GM12878 (cell line): ENCODE measurements around the gene NFAT5. TPM values are rescaled to one million over a fixed set of nuclear protein-coding genes. Genes with fewer than 3 reads are reported as not detected.

Experiments
- ATAC-seq: fragments of 200-7000 bp; cut with Tn5 transposase; 3 replicates; pipeline ENCODE4 v1.9.1; 2020; ENCODE audit warnings: mild to moderate bottlenecking, moderate library complexity
- BruUV-seq: library from RNA; stranded (reverse); fragments of 400-500 nt; replicated peaks from 2 replicates; lab custom pipeline; 2021; lab: Mats Ljungman, UMichigan
- CTCF ChIA-PET: fragments of 300-600 bp; sonication (Branson Sonifier 250); formaldehyde crosslinking; extraction: SDS; loops from one replicate; lab custom pipeline; 2021; ENCODE audit warnings: inconsistent platforms; lab: Yijun Ruan, JAX
- POLR2A ChIA-PET: fragments of 350-600 bp; formaldehyde crosslinking; extraction: SDS; loops from one replicate; lab custom pipeline; 2021; ENCODE audit warnings: inconsistent platforms; lab: Charles Lee
- RAD21 ChIA-PET: fragments of 300-600 bp; sonication (Branson Sonifier 250); formaldehyde crosslinking; loops from one replicate; lab custom pipeline; 2023; ENCODE audit warnings: antibody characterized with exemption; ENCODE audit not compliant: unreplicated experiment; lab: Charles Lee
- SMC1A ChIA-PET: fragments of 300-600 bp; sonication (Branson Sonifier 250); formaldehyde crosslinking; loops from one replicate; lab custom pipeline; 2023; ENCODE audit not compliant: unreplicated experiment, uncharacterized antibody; lab: Charles Lee
- DNase-seq: peaks from one replicate; pipeline ENCODE4 v3.0.0-alpha.2; 2011; ENCODE audit warnings: low read depth, low spot score
- FAIRE-seq: peaks from 3 replicates; lab custom pipeline; 2011; peaks lifted over from hg19 to GRCh38; lab: Jason Lieb, UNC
- H2AFZ ChIP-seq: 2 replicates; pipeline ENCODE4 v1.6.0; 2011; ENCODE audit warnings: low read depth, low read length, control low read depth; ENCODE audit not compliant: control insufficient read depth
- H3K27ac ChIP-seq: 2 replicates; pipeline ENCODE4 v1.5.1; 2011; ENCODE audit warnings: control low read depth; ENCODE audit not compliant: control insufficient read depth, insufficient read depth
- H3K27me3 ChIP-seq, 2 experiments: replicated peaks in 1 of 2; 2 replicates each; pipeline versions ENCODE4 v1.6.0 to v1.6.1; 2011; ENCODE audit warnings: low read length in 1 of 2; ENCODE audit not compliant: control insufficient read depth in 2 of 2, insufficient read depth in 2 of 2
- H3K36me3 ChIP-seq, 2 experiments: 2 replicates each; pipeline ENCODE4 v1.5.1; 2011; ENCODE audit warnings: low read length in 1 of 2; ENCODE audit not compliant: control insufficient read depth in 2 of 2, insufficient read depth in 2 of 2
- H3K4me1 ChIP-seq: 2 replicates; pipeline ENCODE4 v1.6.1; 2011; ENCODE audit warnings: mild to moderate bottlenecking, low read length, moderate library complexity, mixed read lengths; ENCODE audit not compliant: control insufficient read depth, insufficient read depth
- H3K4me2 ChIP-seq: 2 replicates; pipeline ENCODE4 v1.6.0; 2011; ENCODE audit warnings: control low read depth; ENCODE audit not compliant: control insufficient read depth, insufficient read depth
- H3K4me3 ChIP-seq: fragments of 200-600 bp; sonication (generic); 2 replicates; pipeline ENCODE4 v1.5.1; 2016
- H3K79me2 ChIP-seq: 2 replicates; pipeline ENCODE4 v1.6.0; 2011; ENCODE audit warnings: low read length; ENCODE audit not compliant: control insufficient read depth, insufficient read depth
- H3K9ac ChIP-seq: 2 replicates; pipeline ENCODE4 v1.8.0; 2011; ENCODE audit warnings: low read length, control low read depth, mixed read lengths; ENCODE audit not compliant: control insufficient read depth, insufficient read depth
- H3K9me3 ChIP-seq: replicated peaks from 3 replicates; pipeline ENCODE4 v1.5.1; 2011; ENCODE audit warnings: mild to moderate bottlenecking, low read length; ENCODE audit not compliant: control insufficient read depth, insufficient read depth
- H4K20me1 ChIP-seq: 2 replicates; pipeline ENCODE4 v1.6.0; 2011; ENCODE audit not compliant: control insufficient read depth, insufficient read depth
- EP300 ChIP-seq, 2 experiments: fragments of 150-350 bp in 1 of 2; IDR thresholded peaks; 2 replicates each; pipeline ENCODE4 v1.6.1; 2011 to 2012; ENCODE audit warnings: low read depth in 2 of 2, low read length in 2 of 2, borderline replicate concordance in 1 of 2, improper control_type of control experiment in 1 of 2, inconsistent platforms in 1 of 2; ENCODE audit not compliant: control insufficient read depth in 1 of 2
- ESRRA ChIP-seq: IDR thresholded peaks from 2 replicates; pipeline ENCODE4 v1.6.1; 2012; ENCODE audit warnings: mild to moderate bottlenecking, low read length, improper control_type of control experiment
- HDGF ChIP-seq: fragments of 450-650 bp; IDR thresholded peaks from 2 replicates; pipeline ENCODE4 v1.6.1; 2016; ENCODE audit warnings: antibody characterized with exemption
- HSF1 ChIP-seq: fragments of 150-350 bp; IDR thresholded peaks from 2 replicates; pipeline ENCODE4 v1.6.1; 2014; ENCODE audit warnings: mild to moderate bottlenecking, low read depth, low read length
- IRF5 ChIP-seq: fragments of 450-650 bp; IDR thresholded peaks from 2 replicates; pipeline ENCODE4 v1.6.1; 2017; ENCODE audit warnings: borderline replicate concordance
- KLF5 ChIP-seq: fragments of 450-650 bp; IDR thresholded peaks from 2 replicates; pipeline ENCODE4 v1.6.1; 2014; ENCODE audit warnings: mild to moderate bottlenecking; ENCODE audit not compliant: partially characterized antibody
- NBN ChIP-seq: fragments of 450-650 bp; IDR thresholded peaks from 2 replicates; pipeline ENCODE4 v1.6.1; 2016
- NKRF ChIP-seq: fragments of 450-650 bp; conservative IDR thresholded peaks from 2 replicates; pipeline ENCODE4 v1.6.1; 2017; ENCODE audit warnings: mild to moderate bottlenecking, moderate library complexity
- NR2F1 ChIP-seq: fragments of 450-650 bp; conservative IDR thresholded peaks from 2 replicates; pipeline ENCODE4 v1.6.1; 2017; ENCODE audit warnings: mild to moderate bottlenecking
- PAX8 ChIP-seq: fragments of 450-650 bp; IDR thresholded peaks from 2 replicates; pipeline ENCODE4 v1.6.1; 2017; ENCODE audit warnings: mild to moderate bottlenecking, moderate library complexity
- RAD21 ChIP-seq: IDR thresholded peaks from 2 replicates; pipeline ENCODE4 v1.6.1; 2011; ENCODE audit warnings: mild to moderate bottlenecking, low read depth, low read length, moderate library complexity; ENCODE audit not compliant: insufficient read depth
- RFX5 ChIP-seq: IDR thresholded peaks from 2 replicates; pipeline ENCODE4 v1.6.1; 2011; ENCODE audit warnings: low read depth, low read length, improper control_type of control experiment
- RUNX3 ChIP-seq: IDR thresholded peaks from 2 replicates; pipeline ENCODE4 v1.6.1; 2012; ENCODE audit warnings: low read length, inconsistent platforms
- SMAD5 ChIP-seq: IDR thresholded peaks from 2 replicates; pipeline ENCODE4 v1.6.1; 2016; ENCODE audit warnings: antibody characterized with exemption, low read depth
- SMC3 ChIP-seq: IDR thresholded peaks from 2 replicates; pipeline ENCODE4 v1.6.1; 2011; ENCODE audit warnings: low read length, improper control_type of control experiment, borderline replicate concordance
- YY1 ChIP-seq: IDR thresholded peaks from 2 replicates; pipeline ENCODE4 v1.6.1; 2011; ENCODE audit warnings: low read depth, mild to moderate bottlenecking, low read length
- ZSCAN29 ChIP-seq: fragments of 450-650 bp; IDR thresholded peaks from 2 replicates; pipeline ENCODE4 v1.6.1; 2017; ENCODE audit warnings: mild to moderate bottlenecking, moderate library complexity
- ZZZ3 ChIP-seq: IDR thresholded peaks from 2 replicates; pipeline ENCODE4 v1.6.1; 2011; ENCODE audit warnings: low read depth; ENCODE audit not compliant: control insufficient read depth, insufficient read length
- whole genome bisulfite sequencing: methylation state at CpG from one replicate; pipeline ENCODE4 v1.1.6; 2016; ENCODE audit warnings: low lambda C conversion rate; ENCODE audit not compliant: insufficient replicate concordance, insufficient coverage; ENCODE audit errors: missing lambda C conversion rate; 5-methylcytosine and 5-hydroxymethylcytosine counted together
- in situ Hi-C: fragments of 300-500 bp; cut with MboI; formaldehyde crosslinking; loops from 9 replicates; pipeline ENCODE4 v1.14.3; 2018; ENCODE audit warnings: mixed read lengths
- intact Hi-C: fragments of 100-400 bp; cut with micrococcal nuclease; formaldehyde crosslinking; loops from one replicate; pipeline ENCODE4 v1.14.2; 2022; ENCODE audit not compliant: unreplicated experiment
- polyA plus RNA-seq, 11 experiments: library from polyadenylated mRNA; depleted of rRNA in 4 of 11; unstranded in 6 of 11; stranded (reverse) in 5 of 11; fragments of >200 nt; fragmentation: Nextera tagmentation in 4 of 11; fragmentation: Illumina TruSeq in 1 of 11; extraction: Ambion mirVana in 4 of 11; extraction: Trizol in 1 of 11; gene quantifications; 1 replicate in 1 of 11; 2 replicates in 10 of 11; pipeline versions ENCODE4 v1.2.1 to v1.2.3, GENCODE V29; 2011 to 2016; ENCODE audit warnings: inconsistent platforms in 2 of 11, missing spikeins in 2 of 11, low read depth in 1 of 11
- total RNA-seq, 4 experiments: library from RNA; depleted of rRNA in 3 of 4; stranded (reverse); fragments of >200 nt in 3 of 4; fragmentation: Illumina TruSeq in 1 of 4; extraction: Trizol in 1 of 4; gene quantifications; 2 replicates each; pipeline versions ENCODE4 v1.2.1 to v1.2.3, GENCODE V29; 2013 to 2021

The NFAT5 gene
- total and polyA plus RNA-seq, 10 of the 15 experiments (the other 5 are each of a cell fraction or from before 2014, with no cell fraction given) = 0.58 to 31.5 (median 12.7) TPM

GRCh38 chr16:69721441-69721957 is 155.7 kb downstream of the NFAT5 start:
- DNase-seq (no peak), FAIRE-seq (no peak), ATAC-seq (no peak)
- Histone ChIP-seq H3K4me1 (no peaks in the 10 kb centered on the region; the same call in none of the 2 replicates), H3K4me3 (no peak overlapping the region), H3K36me3 (no peaks in the 10 kb centered on the region), H4K20me1 (no peaks in the 10 kb centered on the region), H3K9me3 (no peaks in the 10 kb centered on the region; the same call in 2 of the 3 replicates), H3K4me2 (no peak overlapping the region), H2AFZ (no peak overlapping the region)
- ChIA-PET SMC1A (interaction anchor here (0.6 to 8.3 kb wide), 4 partner anchors 17 to 204 kb away, joined by 3 to 47 read pairs (median 4); partner anchors contain the start of gene NOB1), CTCF (interaction anchor here (1.7 to 8.2 kb wide), 3 partner anchors 11 to 33 kb away, joined by 4 to 68 read pairs (median 42); partner anchors contain the start of gene NOB1), POLR2A (interaction anchor here (0.6 to 0.9 kb wide), 5 partner anchors 12 to 914 kb away, joined by 3 to 5 read pairs (median 4); partner anchors contain the start of genes NOB1 and WWP2), RAD21 (interaction anchor here (0.6 to 1.6 kb wide), 2 partner anchors 33 to 325 kb away, joined by 3 read pairs; partner anchors contain the start of gene NOB1)
- BruUV-seq = no TSS peak
- intact Hi-C loops = no loop called here
- in situ Hi-C loops = no loop called here
- TF ChIP-seq IRF5 (no peak), SMC3 (no peak), KLF5 (no peak), YY1 (no peak), HDGF (no peak), EP300 (IDR thresholded peaks at IDR 0.05; ENCODE audit: borderline replicate concordance in 1 of 2, control insufficient read depth in 1 of 2, low read depth in 2 of 2, low read length in 2 of 2) (no peak), SMAD5 (no peak), HSF1 (no peak), NBN (no peak), NKRF (no peak), PAX8 (no peak), RAD21 (no peak), NR2F1 (no peak), ZSCAN29 (no peak), RFX5 (no peak), RUNX3 (no peak), ZZZ3 (no peak), ESRRA (no peak)
- TF ChIP-seq, all 136 proteins: peak for 0
- peaks cover 6% of the 10 kb centered on the region for H3K79me2 ChIP-seq
- 100% methylated on average over 5 of the region's 6 CpGs for WGBS
- no peak overlapping the region for H3K27ac ChIP-seq
- H3K9ac ChIP-seq = no peak overlapping the region
- no peaks in the 10 kb centered on the region for H3K27me3 ChIP-seq
